ENCODE results near the gene VSTM4. TPM values are rescaled to one million over a fixed set of nuclear protein-coding genes. Genes with fewer than 3 reads are reported as not detected.

VSTM4 gene
- total and polyA plus RNA-seq, 2 experiments from 2014 or later = 0.21 to 0.66 TPM

GRCh38 chr10:49160110-49160509 lies 44.8 kb upstream of the VSTM4 start:
- Histone ChIP-seq H3K9me2 (ENCODE audit: insufficient read depth) (peaks cover 6% of the 10 kb centered on the region; the same call in 1 of the 2 replicates), H3K4me1 (ENCODE audit: insufficient read depth) (peaks cover 21% of the 10 kb centered on the region), H3K27me3 (ENCODE audit: insufficient read depth) (no peaks in the 10 kb centered on the region), H4K20me1 (replicated peaks; ENCODE audit: insufficient read depth) (no peaks in the 10 kb centered on the region), H3K36me3 (ENCODE audit: insufficient read depth) (no peaks in the 10 kb centered on the region), H3K4me3 (no peak overlapping the region), H2AFZ (no peak overlapping the region), H3K79me2 (replicated peaks; ENCODE audit: insufficient read depth) (no peaks in the 10 kb centered on the region), H3F3A (replicated peaks; ENCODE audit: low read depth) (no peaks in the 10 kb centered on the region), H3K4me2 (no peak overlapping the region), H3K27ac (ENCODE audit: low read depth) (no peak overlapping the region)
- ATAC-seq = no peak
- Mint-ChIP-seq H3K9me3 (0 out of 3 replicates have a peak, but pooled peaks cover 3% of the 10 kb centered on the region), H3K27me3 (ENCODE audit: insufficient read depth, low read depth, poor library complexity) (peaks cover 5% of the 10 kb centered on the region), H3K4me3 (no peak overlapping the region), H3K4me1 (peaks cover 29% of the 10 kb centered on the region), H3K36me3 (ENCODE audit: low read depth) (peaks cover 3% of the 10 kb centered on the region; the same call in 1 of the 3 replicates), H3K27ac (no peak overlapping the region)
- no peak for DNase-seq (ENCODE audit: low spot score)
- TF ChIP-seq ZNF462 (CRISPR knock-in tag; IDR thresholded peaks at IDR 0.05) (no peak), CTCF (conservative IDR thresholded peaks at IDR 0.05; ENCODE audit: low read depth in 2 of 2) (no peak), CREB1 (CRISPR knock-in tag; IDR thresholded peaks at IDR 0.05; ENCODE audit: low read depth) (no peak)

- ATAC-seq (no peak), DNase-seq (ENCODE audit: low spot score) (no peak)
- no peak overlapping the region for H3K4me2 ChIP-seq
- no peaks in the 10 kb centered on the region for H4K20me1 ChIP-seq (replicated peaks; ENCODE audit: insufficient read depth)
- H3K36me3 ChIP-seq (ENCODE audit: insufficient read depth) = no peaks in the 10 kb centered on the region
- no peak overlapping the region for H3K27ac ChIP-seq (ENCODE audit: low read depth)
- H3K27me3 Mint-ChIP-seq (ENCODE audit: insufficient read depth, low read depth, poor library complexity) = peaks cover 5% of the 10 kb centered on the region
- H3K36me3 Mint-ChIP-seq (ENCODE audit: low read depth) = peaks cover 3% of the 10 kb centered on the region; the same call in 1 of the 3 replicates
- H3K4me3 ChIP-seq = no peak overlapping the region
- H3K27me3 ChIP-seq (ENCODE audit: insufficient read depth) = no peaks in the 10 kb centered on the region
- H3F3A ChIP-seq (replicated peaks; ENCODE audit: low read depth) = no peaks in the 10 kb centered on the region
- peaks cover 21% of the 10 kb centered on the region for H3K4me1 Mint-ChIP-seq
- no peak overlapping the region for H2AFZ ChIP-seq
- peaks cover 21% of the 10 kb centered on the region for H3K4me1 ChIP-seq (ENCODE audit: insufficient read depth)
- H3K79me2 ChIP-seq (replicated peaks; ENCODE audit: insufficient read depth) = no peaks in the 10 kb centered on the region
- H3K9me3 Mint-ChIP-seq = 0 out of 3 replicates have a peak, but pooled peaks cover 3% of the 10 kb centered on the region
- H3K4me3 Mint-ChIP-seq = no peak overlapping the region
- H3K27ac Mint-ChIP-seq = no peak overlapping the region
- H3K9me2 ChIP-seq (ENCODE audit: insufficient read depth) = peaks cover 17% of the 10 kb centered on the region; the same call in 1 of the 2 replicates
- TF ChIP-seq STAT1 (IDR thresholded peaks at IDR 0.05; ENCODE audit: unreplicated experiment) (no peak), ZNF462 (CRISPR knock-in tag; IDR thresholded peaks at IDR 0.05) (no peak)
These were observed 43.6 kb upstream of the VSTM4 start for GRCh38 chr10:49158915-49159314.

All from GM23338 (cell line).